Keratinocyte (primary cell): ENCODE results near the gene KAT8. TPM values are rescaled to one million over a fixed set of nuclear protein-coding genes. Genes with fewer than 3 reads are reported as not detected.

ENCODE experiments used
- DNase-seq: peaks from one replicate; pipeline ENCODE4 v3.0.0-alpha.2; 2011; ENCODE audit warnings: low read depth, missing footprints, low spot score
- FAIRE-seq: peaks from 2 replicates; lab custom pipeline; 2011; peaks lifted over from hg19 to GRCh38; lab: Jason Lieb, UNC
- H2AFZ ChIP-seq: 2 replicates; pipeline ENCODE4 v1.6.0; 2012; ENCODE audit warnings: low read length, control low read depth, inconsistent platforms; ENCODE audit not compliant: control insufficient read depth
- H3K27ac ChIP-seq: 2 replicates; pipeline ENCODE4 v1.5.1; 2011; ENCODE audit warnings: low read length; ENCODE audit not compliant: control insufficient read depth, insufficient read depth
- H3K27me3 ChIP-seq: 3 replicates; pipeline ENCODE4 v1.6.0; 2011; ENCODE audit warnings: low read length; ENCODE audit not compliant: control insufficient read depth, insufficient read depth; ENCODE audit errors: extremely low read depth
- H3K36me3 ChIP-seq, 2 experiments: 2 replicates in 1 of 2; 3 replicates in 1 of 2; pipeline ENCODE4 v1.5.1; 2011; ENCODE audit warnings: low read length in 2 of 2, mild to moderate bottlenecking in 1 of 2; ENCODE audit not compliant: control insufficient read depth in 2 of 2, insufficient read depth in 2 of 2; ENCODE audit errors: extremely low read depth in 1 of 2
- H3K4me1 ChIP-seq: 3 replicates; pipeline ENCODE4 v1.5.1; 2011; ENCODE audit warnings: low read length; ENCODE audit not compliant: control insufficient read depth, insufficient read depth; ENCODE audit errors: extremely low read depth
- H3K4me2 ChIP-seq: 3 replicates; pipeline ENCODE4 v1.6.0; 2011; ENCODE audit warnings: low read depth, low read length; ENCODE audit not compliant: control insufficient read depth, insufficient read depth; ENCODE audit errors: extremely low read depth
- H3K4me3 ChIP-seq, 3 experiments: fragments of 200-600 bp in 1 of 3; sonication (generic) in 1 of 3; 2 replicates in 2 of 3; 3 replicates in 1 of 3; pipeline ENCODE4 v1.5.1; 2011 to 2016; ENCODE audit warnings: low read length in 3 of 3, mild to moderate bottlenecking in 3 of 3, control low read depth in 2 of 3, inconsistent platforms in 1 of 3, low read depth in 1 of 3, mixed read lengths in 1 of 3, mixed run types in 1 of 3, moderate library complexity in 1 of 3; ENCODE audit not compliant: control insufficient read depth in 2 of 3, insufficient read depth in 2 of 3; ENCODE audit errors: extremely low read depth in 1 of 3
- H3K79me2 ChIP-seq: 2 replicates; pipeline ENCODE4 v1.6.0; 2012; ENCODE audit warnings: low read length; ENCODE audit not compliant: control insufficient read depth, insufficient read depth
- H3K9ac ChIP-seq: 3 replicates; pipeline ENCODE4 v1.6.0; 2011; ENCODE audit warnings: low read length; ENCODE audit not compliant: control insufficient read depth, insufficient read depth; ENCODE audit errors: extremely low read depth
- H3K9me1 ChIP-seq: 3 replicates; pipeline ENCODE4 v1.6.0; 2011; ENCODE audit warnings: low read length; ENCODE audit not compliant: control insufficient read depth, insufficient read depth; ENCODE audit errors: extremely low read depth
- H3K9me3 ChIP-seq: 2 replicates; pipeline ENCODE4 v1.5.1; 2012; ENCODE audit warnings: low read depth, low read length; ENCODE audit not compliant: control insufficient read depth
- H4K20me1 ChIP-seq: 3 replicates; pipeline ENCODE4 v1.6.0; 2011; ENCODE audit warnings: low read length; ENCODE audit not compliant: control insufficient read depth, insufficient read depth; ENCODE audit errors: extremely low read depth
- EZH2 ChIP-seq: IDR thresholded peaks from one replicate; pipeline ENCODE4 v1.6.1; 2012; ENCODE audit warnings: inconsistent platforms, mild to moderate bottlenecking, low read length, moderate library complexity
- dilution Hi-C: fragments of 300-500 bp; cut with MboI; formaldehyde crosslinking; loops from one replicate; pipeline ENCODE4 v1.7.0; 2020; ENCODE audit warnings: low sequenced_read_pairs; ENCODE audit not compliant: extremely low pct_ligation_motif_present
- polyA plus RNA-seq, 5 experiments: library from polyadenylated mRNA; depleted of rRNA in 3 of 5; stranded (reverse) in 3 of 5; stranded (forward) in 1 of 5; unstranded in 1 of 5; fragments of >200 nt; gene quantifications; 1 replicate in 1 of 5; 2 replicates in 3 of 5; 3 replicates in 1 of 5; pipeline versions ENCODE4 v1.2.1 to v1.2.3, GENCODE V29; 2011 to 2012; ENCODE audit warnings: missing spikeins in 2 of 5, low read depth in 1 of 5, low replicate concordance in 1 of 5
- TF ChIP-seq, protein P1 (sequence below), 3 experiments: IDR thresholded peaks in 1 of 3; conservative IDR thresholded peaks in 1 of 3; optimal IDR thresholded peaks in 1 of 3; 2 replicates in 2 of 3; 3 replicates in 1 of 3; pipeline versions ENCODE3 to v1.5.1; 2011; ENCODE audit warnings: low read length in 3 of 3, mild to moderate bottlenecking in 3 of 3, moderate library complexity in 2 of 3, control low read depth in 1 of 3, inconsistent platforms in 1 of 3; ENCODE audit not compliant: insufficient read depth in 2 of 3; ENCODE audit errors: extremely low read depth in 1 of 3

KAT8 gene
- polyA plus RNA-seq, 1 donor (not counting 4 experiments of a cell fraction or from before 2014, with no cell fraction given), result 26.4 TPM

DNA sequence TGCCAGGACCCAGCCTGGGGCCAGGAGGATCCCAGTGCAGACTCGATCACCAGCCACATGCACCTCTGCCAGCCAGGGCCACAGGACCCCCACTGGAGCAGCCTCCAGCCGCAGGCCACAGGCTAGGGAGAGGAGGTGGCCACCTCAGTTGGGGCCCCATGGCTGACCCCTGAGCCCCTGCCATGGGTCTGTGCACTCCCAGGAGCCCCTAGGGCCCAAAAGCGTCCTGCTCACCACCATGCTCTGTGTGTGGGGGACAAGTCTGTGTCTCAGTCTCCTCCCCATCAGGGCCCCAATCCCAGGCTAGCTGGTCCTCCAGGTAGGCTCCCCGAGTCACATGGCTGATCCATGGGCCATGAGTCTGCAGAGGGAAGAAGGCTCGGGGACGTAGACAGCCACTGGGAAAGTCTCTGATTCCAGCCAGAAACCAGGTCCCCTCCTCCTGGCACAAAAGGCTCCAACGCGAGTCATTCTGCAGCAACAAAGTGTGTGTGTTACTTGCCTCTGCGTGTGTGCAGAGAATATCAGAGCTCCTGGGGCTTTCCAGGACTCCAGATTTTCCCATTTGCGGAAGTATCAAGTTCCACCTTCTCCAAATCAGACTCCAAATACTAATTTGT lies 24.1 kb downstream of the KAT8 start:
- peak; percentile 5 for FAIRE-seq
- no peaks in the 10 kb centered on the region for H3K9me1 ChIP-seq
- peaks cover 33% of the 10 kb centered on the region for H3K4me1 ChIP-seq
- H3K4me3 ChIP-seq, result peak overlapping the region in 2 of 3 experiments; percentile 49 to 64
- peak overlapping the region; percentile 80 for H2AFZ ChIP-seq
- H3K36me3 ChIP-seq, result no peaks in the 10 kb centered on the region
- no peaks in the 10 kb centered on the region for H3K27me3 ChIP-seq
- H3K9me3 ChIP-seq, result no peaks in the 10 kb centered on the region
- TF ChIP-seq, protein P1, sequence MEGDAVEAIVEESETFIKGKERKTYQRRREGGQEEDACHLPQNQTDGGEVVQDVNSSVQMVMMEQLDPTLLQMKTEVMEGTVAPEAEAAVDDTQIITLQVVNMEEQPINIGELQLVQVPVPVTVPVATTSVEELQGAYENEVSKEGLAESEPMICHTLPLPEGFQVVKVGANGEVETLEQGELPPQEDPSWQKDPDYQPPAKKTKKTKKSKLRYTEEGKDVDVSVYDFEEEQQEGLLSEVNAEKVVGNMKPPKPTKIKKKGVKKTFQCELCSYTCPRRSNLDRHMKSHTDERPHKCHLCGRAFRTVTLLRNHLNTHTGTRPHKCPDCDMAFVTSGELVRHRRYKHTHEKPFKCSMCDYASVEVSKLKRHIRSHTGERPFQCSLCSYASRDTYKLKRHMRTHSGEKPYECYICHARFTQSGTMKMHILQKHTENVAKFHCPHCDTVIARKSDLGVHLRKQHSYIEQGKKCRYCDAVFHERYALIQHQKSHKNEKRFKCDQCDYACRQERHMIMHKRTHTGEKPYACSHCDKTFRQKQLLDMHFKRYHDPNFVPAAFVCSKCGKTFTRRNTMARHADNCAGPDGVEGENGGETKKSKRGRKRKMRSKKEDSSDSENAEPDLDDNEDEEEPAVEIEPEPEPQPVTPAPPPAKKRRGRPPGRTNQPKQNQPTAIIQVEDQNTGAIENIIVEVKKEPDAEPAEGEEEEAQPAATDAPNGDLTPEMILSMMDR (optimal IDR thresholded peaks at IDR 0.05 in 1 of 3, IDR thresholded peaks at IDR 0.05 in 1 of 3, conservative IDR thresholded peaks at IDR 0.05 in 1 of 3; ENCODE audit: extremely low read depth in 1 of 3, insufficient read depth in 2 of 3, low read length in 3 of 3), result no peak
- no peak for TF ChIP-seq EZH2
- peak overlapping the region; percentile 69 for H3K9ac ChIP-seq
- dilution Hi-C loops, result no loop called here
- H3K27ac ChIP-seq, result peak overlapping the region; percentile 85
- peak overlapping the region; percentile 90 for H3K4me2 ChIP-seq
- DNase-seq, result no peak
- no peaks in the 10 kb centered on the region for H4K20me1 ChIP-seq
- no peaks in the 10 kb centered on the region for H3K79me2 ChIP-seq

DNA sequence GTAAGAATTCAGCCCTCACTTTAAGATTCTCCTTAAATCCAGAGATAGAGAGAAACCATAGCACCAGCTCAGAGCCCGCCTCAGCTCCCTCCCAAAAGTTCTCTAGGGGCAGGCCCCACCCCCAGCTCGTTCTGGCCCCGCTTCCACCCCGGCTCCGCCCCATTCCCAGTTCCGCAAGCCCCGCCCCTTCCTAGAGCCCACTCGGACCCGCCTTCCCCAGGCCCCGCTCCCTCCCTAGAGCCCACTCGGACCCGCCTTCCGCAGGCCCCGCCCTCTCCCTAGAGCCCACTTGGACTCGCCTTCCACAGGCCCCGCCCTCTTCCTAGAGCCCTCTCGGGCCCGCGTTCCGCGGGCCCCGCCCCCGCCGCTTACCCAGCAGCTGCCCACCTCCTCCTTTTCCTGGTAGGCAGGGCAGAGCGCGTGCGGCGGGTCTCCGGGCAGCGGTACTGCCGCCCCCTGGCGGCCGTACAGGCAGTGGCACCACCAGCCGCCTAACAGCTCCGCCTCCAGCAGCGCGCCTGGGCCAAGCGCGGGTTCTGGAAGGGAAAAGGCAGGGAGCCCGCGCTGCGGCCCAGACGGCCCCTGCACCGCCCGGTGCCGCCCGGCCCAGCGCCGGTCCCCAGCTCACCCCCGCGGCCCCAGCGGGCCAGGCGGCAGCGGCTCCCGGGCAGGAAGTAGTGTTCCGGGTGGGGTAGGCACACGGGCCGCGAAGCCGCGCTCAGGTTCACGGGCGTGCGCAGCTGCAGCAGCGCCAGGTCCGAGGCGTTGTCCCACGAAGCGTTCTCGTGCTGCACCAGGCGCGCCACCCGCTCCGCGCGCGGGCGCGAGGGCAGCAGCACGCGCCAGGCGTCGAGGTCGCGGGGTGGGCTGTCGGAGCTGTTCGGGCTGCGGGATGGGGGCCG lies 24.9 kb downstream of the KAT8 start:
- Histone ChIP-seq H2AFZ (peak overlapping the region; percentile 93), H3K9ac (peak overlapping the region; percentile 69), H4K20me1 (no peaks in the 10 kb centered on the region), H3K27me3 (no peaks in the 10 kb centered on the region), H3K9me3 (no peaks in the 10 kb centered on the region), H3K9me1 (no peaks in the 10 kb centered on the region), H3K4me2 (peak overlapping the region; percentile 90), H3K36me3 (no peaks in the 10 kb centered on the region), H3K79me2 (no peaks in the 10 kb centered on the region), H3K4me1 (peaks cover 33% of the 10 kb centered on the region), H3K4me3 (peak overlapping the region; percentile 13 to 64 (median 53)), H3K27ac (peak overlapping the region; percentile 85)
- no peak for TF ChIP-seq EZH2
- TF ChIP-seq, protein P1 (optimal IDR thresholded peaks at IDR 0.05 in 1 of 3, IDR thresholded peaks at IDR 0.05 in 1 of 3, conservative IDR thresholded peaks at IDR 0.05 in 1 of 3; ENCODE audit: extremely low read depth in 1 of 3, insufficient read depth in 2 of 3, low read length in 3 of 3), result peak; percentile 61 to 96 (median 88)
- peak; percentile 23 for FAIRE-seq
- dilution Hi-C loops, result no loop called here
- DNase-seq, result peak; percentile 93
